K562 (cell line): Measurements from ENCODE around the gene ZNF648. TPM values are rescaled to one million over a fixed set of nuclear protein-coding genes. Genes with fewer than 3 reads are reported as not detected.

Experiments
- ATAC-seq: fragments of 200-7000 bp; cut with Tn5 transposase; 3 replicates; pipeline ENCODE4 v1.9.1; 2020; ENCODE audit warnings: moderate library complexity
- BruUV-seq: library from RNA; stranded (reverse); fragments of 400-500 nt; replicated peaks from 2 replicates; lab custom pipeline; 2021; lab: Mats Ljungman, UMichigan
- CTCF ChIA-PET: fragments of 300-600 bp; formaldehyde crosslinking; extraction: SDS; loops from one replicate; lab custom pipeline; 2021; ENCODE audit warnings: low intra/inter-chr PET ratio; lab: Yijun Ruan, JAX
- POLR2A ChIA-PET: fragments of 300-600, 350-650 bp; sonication (Branson Sonifier 250); formaldehyde crosslinking; extraction: SDS; loops from one replicate; lab custom pipeline; 2021; ENCODE audit warnings: antibody characterized with exemption, inconsistent platforms; lab: Yijun Ruan, JAX
- DNase-seq, 4 experiments: peaks; one replicate each; pipeline versions ENCODE4 v3.0.0 to v3.0.0-alpha.2; 2011 to 2018; ENCODE audit warnings: low spot score in 3 of 4, mixed read lengths in 3 of 4; ENCODE audit errors: extremely low read depth in 1 of 4
- FAIRE-seq: peaks from 2 replicates; lab custom pipeline; 2011; peaks lifted over from hg19 to GRCh38; lab: Jason Lieb, UNC
- H2AFZ ChIP-seq: 2 replicates; pipeline ENCODE4 v1.6.0; 2011; ENCODE audit warnings: low read depth, low read length, control low read depth, inconsistent platforms
- H3K27ac ChIP-seq: fragments of 200-600 bp; 3 replicates; pipeline ENCODE4 v1.8.0; 2011; ENCODE audit warnings: low read depth, mild to moderate bottlenecking, control low read depth, inconsistent platforms, low read length, moderate library complexity, mixed read lengths; ENCODE audit errors: extremely low read depth
- H3K27me3 ChIP-seq, 2 experiments: fragments of 300-600 bp in 1 of 2; 2 replicates in 1 of 2; 3 replicates in 1 of 2; pipeline versions ENCODE4 v1.6.0 to v1.8.0; 2011; ENCODE audit warnings: inconsistent platforms in 2 of 2, low read length in 2 of 2, mild to moderate bottlenecking in 1 of 2, mixed read lengths in 1 of 2, moderate library complexity in 1 of 2; ENCODE audit not compliant: control insufficient read depth in 2 of 2, insufficient read depth in 2 of 2
- H3K36me3 ChIP-seq: fragments of 300-600 bp; 3 replicates; pipeline ENCODE4 v1.8.0; 2011; ENCODE audit warnings: mild to moderate bottlenecking, low read length, inconsistent platforms; ENCODE audit not compliant: control insufficient read depth, insufficient read depth
- H3K4me1 ChIP-seq, 2 experiments: fragments of 200-600 bp in 1 of 2; replicated peaks in 1 of 2; 2 replicates in 1 of 2; 3 replicates in 1 of 2; pipeline versions ENCODE4 v1.5.1 to v1.8.0; 2011; ENCODE audit warnings: inconsistent platforms in 2 of 2, low read length in 2 of 2, mild to moderate bottlenecking in 1 of 2, mixed read lengths in 1 of 2, moderate library complexity in 1 of 2; ENCODE audit not compliant: control insufficient read depth in 2 of 2, insufficient read depth in 2 of 2
- H3K4me2 ChIP-seq: 2 replicates; pipeline ENCODE4 v1.6.1; 2011; ENCODE audit warnings: low read length, control low read depth, inconsistent platforms, mixed read lengths; ENCODE audit not compliant: insufficient read depth
- H3K4me3 ChIP-seq: fragments of 200-600 bp; sonication (generic), shearing (Covaris generic); 2 replicates; pipeline ENCODE4 v1.5.1; 2016; ENCODE audit warnings: control low read depth, inconsistent platforms
- H3K79me2 ChIP-seq: fragments of 200-600 bp; 3 replicates; pipeline ENCODE4 v1.8.0; 2011; ENCODE audit warnings: low read length, inconsistent platforms; ENCODE audit not compliant: control insufficient read depth, insufficient read depth
- H3K9ac ChIP-seq, 2 experiments: 2 replicates each; pipeline versions ENCODE4 v1.6.0 to v1.6.1; 2011; ENCODE audit warnings: low read depth in 2 of 2, low read length in 2 of 2, control low read depth in 1 of 2, inconsistent platforms in 1 of 2, mild to moderate bottlenecking in 1 of 2, mixed read lengths in 1 of 2; ENCODE audit not compliant: insufficient read depth in 1 of 2
- H3K9me1 ChIP-seq: one replicate; pipeline ENCODE4 v1.6.0; 2011; ENCODE audit warnings: inconsistent platforms, mild to moderate bottlenecking, low read length, moderate library complexity; ENCODE audit not compliant: control insufficient read depth, insufficient read depth
- H3K9me3 ChIP-seq: replicated peaks from 2 replicates; pipeline ENCODE4 v1.5.1; 2011; ENCODE audit warnings: low read depth, low read length, inconsistent platforms; ENCODE audit not compliant: control insufficient read depth, insufficient read depth
- H4K20me1 ChIP-seq: replicated peaks from 2 replicates; pipeline ENCODE4 v1.6.1; 2011; ENCODE audit warnings: low read length, inconsistent platforms, mixed read lengths; ENCODE audit not compliant: control insufficient read depth, insufficient read depth
- CHD4 ChIP-seq: fragments of 200-600 bp; sonication (generic); IDR thresholded peaks from 3 replicates; pipeline ENCODE4 v1.6.1; 2012; ENCODE audit warnings: low read depth, mild to moderate bottlenecking, mixed read lengths, low read length, inconsistent platforms; ENCODE audit not compliant: insufficient read depth, insufficient replicate concordance, poor library complexity, severe bottlenecking
- EHMT2 ChIP-seq: fragments of 450-650 bp; IDR thresholded peaks from 2 replicates; pipeline ENCODE4 v1.6.1; 2018; ENCODE audit warnings: antibody characterized with exemption
- MAX ChIP-seq: sonication (generic); formaldehyde crosslinking; IDR thresholded peaks from 2 replicates; pipeline ENCODE4 v1.9.0; 2022; ENCODE audit warnings: mild to moderate bottlenecking, missing genetic modification reagents
- MIER1 ChIP-seq: fragments of 450-650 bp; IDR thresholded peaks from 2 replicates; pipeline ENCODE4 v1.6.1; 2016; ENCODE audit warnings: antibody characterized with exemption, mild to moderate bottlenecking, low read depth
- PRPF4 ChIP-seq: fragments of 200-400 bp; formaldehyde crosslinking; IDR thresholded peaks from one replicate; pipeline ENCODE4 v1.6.1; 2017; ENCODE audit warnings: low read length, low read depth, mild to moderate bottlenecking; ENCODE audit not compliant: insufficient read depth, poor library complexity, severe bottlenecking
- STAG1 ChIP-seq: sonication (generic); formaldehyde crosslinking; IDR thresholded peaks from 2 replicates; pipeline ENCODE4 v1.5.0; 2020; ENCODE audit warnings: missing genetic modification reagents, borderline replicate concordance
- ZNF140 ChIP-seq: fragments of 250-450 bp; sonication (Bioruptor Pico); IDR thresholded peaks from 2 replicates; pipeline ENCODE4 v1.8.0; 2021; ENCODE audit warnings: moderate library complexity, mild to moderate bottlenecking, inconsistent platforms
- ZNF717 ChIP-seq: fragments of 250-450 bp; sonication (Bioruptor Pico); IDR thresholded peaks from 2 replicates; pipeline ENCODE4 v1.5.0; 2021
- WGBS: fragments of 100-300 bp; shearing (Covaris generic); methylation state at CpG from one replicate; pipeline ENCODE4 v1.1.6; 2016; ENCODE audit warnings: low coverage, mixed read lengths; ENCODE audit not compliant: insufficient coverage; ENCODE audit errors: missing lambda C conversion rate; 5-methylcytosine and 5-hydroxymethylcytosine counted together
- in situ Hi-C: fragments of 300-500 bp; cut with MboI; formaldehyde crosslinking; loops from 4 replicates; pipeline ENCODE4 v1.15.0; 2018; ENCODE audit warnings: inconsistent platforms, mixed read lengths
- intact Hi-C: fragments of 100-400 bp; cut with micrococcal nuclease; formaldehyde crosslinking; loops from 2 replicates; pipeline ENCODE4 v1.14.2; 2022
- polyA plus RNA-seq, 8 experiments: library from polyadenylated mRNA; depleted of rRNA in 4 of 8; stranded (reverse) in 5 of 8; unstranded in 3 of 8; fragments of >200 nt; fragmentation: Nextera tagmentation in 2 of 8; fragmentation: Illumina TruSeq in 1 of 8; extraction: Ambion mirVana in 2 of 8; extraction: Trizol in 1 of 8; gene quantifications; 2 replicates each; pipeline versions ENCODE4 v1.2.1 to v1.2.3, GENCODE V29; 2011 to 2014; ENCODE audit warnings: inconsistent platforms in 1 of 8, missing spikeins in 1 of 8
- total RNA-seq, 7 experiments: library from RNA; depleted of rRNA in 6 of 7; stranded (reverse); fragments of >200 nt in 6 of 7; fragmentation: Illumina TruSeq in 2 of 7; extraction: Trizol in 2 of 7; gene quantifications; 2 replicates each; pipeline versions ENCODE4 v1.2.1 to v1.2.3, GENCODE V29; 2011 to 2021; ENCODE audit warnings: low replicate concordance in 1 of 7
- TF ChIP-seq, protein P1 (sequence below), 2 experiments: fragments of 450-650 bp; formaldehyde crosslinking in 1 of 2; IDR thresholded peaks; 2 replicates each; pipeline versions ENCODE4 v1.4.0 to v1.6.1; 2014 to 2020; ENCODE audit warnings: mild to moderate bottlenecking in 2 of 2, borderline replicate concordance in 1 of 2, low read depth in 1 of 2

The ZNF648 gene
- total and polyA plus RNA-seq, 9 of the 15 experiments (the other 6 are each of a cell fraction or from before 2014, with no cell fraction given): 0.06 to 0.27 (median 0.18) TPM; not detected in 2

- ATAC-seq: no peak
- BruUV-seq: no TSS peak
- Histone ChIP-seq H3K4me1 (peaks cover 0 to 3% of the 10 kb centered on the region in 2 experiments; a peak in 3 of 5 replicates), H3K9me3 (no peaks in the 10 kb centered on the region), H3K36me3 (no peaks in the 10 kb centered on the region), H3K4me2 (no peak overlapping the region), H3K27me3 (peaks cover 24 to 44% of the 10 kb centered on the region in 2 experiments), H2AFZ (no peak overlapping the region), H3K79me2 (no peaks in the 10 kb centered on the region), H3K27ac (no peak overlapping the region), H4K20me1 (no peaks in the 10 kb centered on the region), H3K9me1 (no peaks in the 10 kb centered on the region), H3K4me3 (no peak overlapping the region), H3K9ac (no peak overlapping the region)
- ChIA-PET POLR2A (interaction anchor here (0.8 kb wide), 1 partner anchor 320 kb away, joined by 3 read pairs; no protein-coding TSS in a partner anchor), CTCF (no interaction called here)
- intact Hi-C loops: no loop called here
- no peak for DNase-seq
- 0% methylated on average over 6 of the region's 6 CpGs for WGBS
- in situ Hi-C loops: no loop called here
- FAIRE-seq: no peak
- no peak for TF ChIP-seq ZNF140 (CRISPR knock-in tag)
- no peak for TF ChIP-seq PRPF4
- TF ChIP-seq, protein P1, sequence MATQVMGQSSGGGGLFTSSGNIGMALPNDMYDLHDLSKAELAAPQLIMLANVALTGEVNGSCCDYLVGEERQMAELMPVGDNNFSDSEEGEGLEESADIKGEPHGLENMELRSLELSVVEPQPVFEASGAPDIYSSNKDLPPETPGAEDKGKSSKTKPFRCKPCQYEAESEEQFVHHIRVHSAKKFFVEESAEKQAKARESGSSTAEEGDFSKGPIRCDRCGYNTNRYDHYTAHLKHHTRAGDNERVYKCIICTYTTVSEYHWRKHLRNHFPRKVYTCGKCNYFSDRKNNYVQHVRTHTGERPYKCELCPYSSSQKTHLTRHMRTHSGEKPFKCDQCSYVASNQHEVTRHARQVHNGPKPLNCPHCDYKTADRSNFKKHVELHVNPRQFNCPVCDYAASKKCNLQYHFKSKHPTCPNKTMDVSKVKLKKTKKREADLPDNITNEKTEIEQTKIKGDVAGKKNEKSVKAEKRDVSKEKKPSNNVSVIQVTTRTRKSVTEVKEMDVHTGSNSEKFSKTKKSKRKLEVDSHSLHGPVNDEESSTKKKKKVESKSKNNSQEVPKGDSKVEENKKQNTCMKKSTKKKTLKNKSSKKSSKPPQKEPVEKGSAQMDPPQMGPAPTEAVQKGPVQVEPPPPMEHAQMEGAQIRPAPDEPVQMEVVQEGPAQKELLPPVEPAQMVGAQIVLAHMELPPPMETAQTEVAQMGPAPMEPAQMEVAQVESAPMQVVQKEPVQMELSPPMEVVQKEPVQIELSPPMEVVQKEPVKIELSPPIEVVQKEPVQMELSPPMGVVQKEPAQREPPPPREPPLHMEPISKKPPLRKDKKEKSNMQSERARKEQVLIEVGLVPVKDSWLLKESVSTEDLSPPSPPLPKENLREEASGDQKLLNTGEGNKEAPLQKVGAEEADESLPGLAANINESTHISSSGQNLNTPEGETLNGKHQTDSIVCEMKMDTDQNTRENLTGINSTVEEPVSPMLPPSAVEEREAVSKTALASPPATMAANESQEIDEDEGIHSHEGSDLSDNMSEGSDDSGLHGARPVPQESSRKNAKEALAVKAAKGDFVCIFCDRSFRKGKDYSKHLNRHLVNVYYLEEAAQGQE (IDR thresholded peaks at IDR 0.05; ENCODE audit: borderline replicate concordance): peak; percentile 94
- TF ChIP-seq, protein P1 (CRISPR knock-in tag; IDR thresholded peaks at IDR 0.05; ENCODE audit: low read depth): 0 out of 2 replicates have a peak, but pooled peaks have one; percentile 54
- TF ChIP-seq MAX (CRISPR knock-in tag): no peak
- no peak for TF ChIP-seq ZNF717 (CRISPR knock-in tag)
- TF ChIP-seq CHD4: no peak
- peak; percentile 76 for TF ChIP-seq MIER1
- no peak for TF ChIP-seq STAG1 (CRISPR knock-in tag)
- TF ChIP-seq EHMT2: peak; percentile 86
Measured at GRCh38 chr1:182110635-182111034, 49.1 kb upstream of the ZNF648 start.
